B cell (primary cell): ENCODE data around the gene MGMT.

Experiments used
- CTCF ChIP-seq: fragments of 200-600 bp; IDR thresholded peaks from one replicate; pipeline ENCODE4 v1.8.0; 2022; ENCODE audit warnings: antibody characterized with exemption, mild to moderate bottlenecking
- EZH2 ChIP-seq: IDR thresholded peaks from 2 replicates; pipeline ENCODE4 v1.6.1; 2012; ENCODE audit warnings: borderline replicate concordance, low read depth, mild to moderate bottlenecking, moderate library complexity, low read length; ENCODE audit not compliant: insufficient read depth, poor library complexity, severe bottlenecking

GRCh38 chr10:129624526-129624925 lies 157.5 kb downstream of the MGMT start:
- TF ChIP-seq EZH2: no peak
- no peak for TF ChIP-seq CTCF
